Vagina (tissue), 2 donors: Measurements from ENCODE around the gene MRI1. TPM values are rescaled to one million over a fixed set of nuclear protein-coding genes. Genes with fewer than 3 reads are reported as not detected.

Experiments
- DNase-seq, 2 donors: peaks; one replicate each; pipeline ENCODE4 v3.0.0-alpha.2; 2017; ENCODE audit errors: extremely low spot score in 2 of 2
- H3K27ac ChIP-seq: fragments of 200-600 bp; sonication (generic); one replicate; pipeline ENCODE4 v1.5.1; 2019
- H3K27me3 ChIP-seq: fragments of 200-600 bp; sonication (generic); one replicate; pipeline ENCODE4 v1.5.1; 2019
- H3K36me3 ChIP-seq, 2 donors: fragments of 200-600 bp; sonication (generic); one replicate each; pipeline ENCODE4 v1.5.1; 2017 to 2019
- H3K4me1 ChIP-seq: fragments of 200-600 bp; sonication (generic); one replicate; pipeline ENCODE4 v1.5.1; 2019
- H3K4me3 ChIP-seq, 2 donors: fragments of 200-600 bp; sonication (generic); 1 replicate in 1 of 2; 2 replicates in 1 of 2; pipeline ENCODE4 v1.5.1; 2016 to 2019
- H3K9me3 ChIP-seq: fragments of 200-600 bp; sonication (generic); one replicate; pipeline ENCODE4 v1.5.1; 2019
- POLR2A ChIP-seq, 2 donors: fragments of 450-650 bp; IDR thresholded peaks; one replicate each; pipeline ENCODE4 v1.6.1; 2017; ENCODE audit warnings: antibody characterized with exemption in 2 of 2, mild to moderate bottlenecking in 2 of 2, moderate library complexity in 2 of 2
- POLR2AphosphoS5 ChIP-seq, 2 donors: sonication (generic); formaldehyde crosslinking; IDR thresholded peaks; one replicate each; pipeline ENCODE4 v1.9.0; 2017; ENCODE audit warnings: antibody characterized with exemption in 2 of 2, mild to moderate bottlenecking in 2 of 2, low read depth in 1 of 2; ENCODE audit not compliant: insufficient read depth in 1 of 2
- intact Hi-C: fragments of 100-400 bp; cut with DNase I; formaldehyde crosslinking; loops from one replicate; pipeline ENCODE4 v1.15.1; 2023
- total RNA-seq: library from RNA; depleted of rRNA; stranded (reverse); fragments of >200 nt; gene quantifications from one replicate; pipeline ENCODE4 v1.2.3, GENCODE V29; 2016
- TF ChIP-seq, protein P1 (sequence below), 3 experiments: fragments of 450-650 bp in 2 of 3; fragments of 200-600 bp in 1 of 3; sonication (generic) in 1 of 3; IDR thresholded peaks; one replicate each; pipeline ENCODE4 v1.5.1; 2017 to 2019; ENCODE audit warnings: antibody characterized with exemption in 3 of 3, mild to moderate bottlenecking in 2 of 3, moderate library complexity in 2 of 3

MRI1 gene
- total RNA-seq, 1 donor from 2014 or later, result 69.0 TPM

DNA sequence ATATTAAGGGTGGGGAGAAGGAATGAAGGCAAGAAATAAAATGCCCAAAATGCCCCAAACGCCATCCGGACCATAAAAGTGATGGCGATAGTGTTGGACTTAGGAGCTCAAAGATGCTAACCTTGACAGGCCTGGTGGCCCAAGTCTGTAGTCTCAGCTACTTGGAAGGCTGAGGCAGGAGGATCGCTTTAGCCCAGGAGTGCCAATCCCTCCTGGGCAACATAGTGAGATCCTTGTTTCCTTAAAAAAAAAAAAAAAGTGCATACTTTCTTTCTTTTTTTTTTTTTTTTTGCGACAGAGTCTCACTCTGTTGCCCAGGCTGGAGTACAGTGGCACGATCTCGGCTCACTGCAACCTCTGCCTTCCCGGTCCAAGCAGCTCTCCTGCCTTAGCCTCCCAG lies 32.0 kb upstream of the MRI1 start:
- Histone ChIP-seq H3K27ac (peak overlapping the region; percentile 98), H3K36me3 (peaks cover 0 to 4% of the 10 kb centered on the region in 2 donors), H3K4me3 (peak overlapping the region; percentile 51 to 59), H3K27me3 (no peaks in the 10 kb centered on the region), H3K9me3 (no peaks in the 10 kb centered on the region), H3K4me1 (peaks cover 17% of the 10 kb centered on the region)
- DNase-seq, result no peak
- TF ChIP-seq POLR2A (IDR thresholded peaks at IDR 0.05), result no peak
- TF ChIP-seq POLR2AphosphoS5 (IDR thresholded peaks at IDR 0.05; ENCODE audit: insufficient read depth in 1 of 2, low read depth in 1 of 2), result no peak
- TF ChIP-seq, protein P1, sequence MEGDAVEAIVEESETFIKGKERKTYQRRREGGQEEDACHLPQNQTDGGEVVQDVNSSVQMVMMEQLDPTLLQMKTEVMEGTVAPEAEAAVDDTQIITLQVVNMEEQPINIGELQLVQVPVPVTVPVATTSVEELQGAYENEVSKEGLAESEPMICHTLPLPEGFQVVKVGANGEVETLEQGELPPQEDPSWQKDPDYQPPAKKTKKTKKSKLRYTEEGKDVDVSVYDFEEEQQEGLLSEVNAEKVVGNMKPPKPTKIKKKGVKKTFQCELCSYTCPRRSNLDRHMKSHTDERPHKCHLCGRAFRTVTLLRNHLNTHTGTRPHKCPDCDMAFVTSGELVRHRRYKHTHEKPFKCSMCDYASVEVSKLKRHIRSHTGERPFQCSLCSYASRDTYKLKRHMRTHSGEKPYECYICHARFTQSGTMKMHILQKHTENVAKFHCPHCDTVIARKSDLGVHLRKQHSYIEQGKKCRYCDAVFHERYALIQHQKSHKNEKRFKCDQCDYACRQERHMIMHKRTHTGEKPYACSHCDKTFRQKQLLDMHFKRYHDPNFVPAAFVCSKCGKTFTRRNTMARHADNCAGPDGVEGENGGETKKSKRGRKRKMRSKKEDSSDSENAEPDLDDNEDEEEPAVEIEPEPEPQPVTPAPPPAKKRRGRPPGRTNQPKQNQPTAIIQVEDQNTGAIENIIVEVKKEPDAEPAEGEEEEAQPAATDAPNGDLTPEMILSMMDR (IDR thresholded peaks at IDR 0.05), result no peak
- intact Hi-C loops, result no loop called here

DNA sequence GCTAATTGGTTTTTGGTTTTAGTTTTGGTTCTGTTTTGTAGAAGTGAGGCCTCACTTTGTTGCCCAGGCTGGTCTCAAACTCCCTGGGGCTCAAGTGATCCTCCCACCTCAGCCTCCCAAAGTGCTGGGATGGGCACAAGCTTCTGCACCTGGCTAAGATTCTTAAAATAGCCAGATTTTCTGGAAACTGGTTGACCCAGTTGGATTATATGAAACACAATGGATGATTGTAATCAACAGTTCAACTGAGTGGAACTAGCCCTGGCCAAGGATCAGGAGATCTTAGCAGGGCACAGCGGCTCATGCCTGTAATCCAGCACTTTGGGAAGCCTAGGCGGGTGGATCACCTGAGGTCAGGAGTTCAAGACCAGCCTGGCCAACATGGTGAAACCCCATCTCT lies 29.6 kb upstream of the MRI1 start:
- Histone ChIP-seq H3K36me3 (peaks cover 0 to 4% of the 10 kb centered on the region in 2 donors), H3K27ac (no peak overlapping the region), H3K9me3 (no peaks in the 10 kb centered on the region), H3K4me3 (no peak overlapping the region), H3K27me3 (no peaks in the 10 kb centered on the region), H3K4me1 (peaks cover 17% of the 10 kb centered on the region)
- TF ChIP-seq POLR2A (IDR thresholded peaks at IDR 0.05), result no peak
- TF ChIP-seq, protein P1 (IDR thresholded peaks at IDR 0.05), result no peak
- TF ChIP-seq POLR2AphosphoS5 (IDR thresholded peaks at IDR 0.05; ENCODE audit: insufficient read depth in 1 of 2, low read depth in 1 of 2), result no peak
- no peak for DNase-seq
- intact Hi-C loops, result no loop called here

- H3K36me3 ChIP-seq, result peaks cover 0 to 4% of the 10 kb centered on the region in 2 donors
- H3K9me3 ChIP-seq, result no peaks in the 10 kb centered on the region
- H3K4me1 ChIP-seq, result no peaks in the 10 kb centered on the region
- H3K27ac ChIP-seq, result no peak overlapping the region
- intact Hi-C loops, result no loop called here
- TF ChIP-seq, protein P1 (IDR thresholded peaks at IDR 0.05), result no peak
- TF ChIP-seq POLR2AphosphoS5 (IDR thresholded peaks at IDR 0.05; ENCODE audit: insufficient read depth in 1 of 2, low read depth in 1 of 2), result no peak
- no peak for TF ChIP-seq POLR2A (IDR thresholded peaks at IDR 0.05)
- no peak overlapping the region for H3K4me3 ChIP-seq
- no peak for DNase-seq
- H3K27me3 ChIP-seq, result no peaks in the 10 kb centered on the region
These were observed 26.2 kb upstream of the MRI1 start for GRCh38 chr19:13738073-13738472.

DNA sequence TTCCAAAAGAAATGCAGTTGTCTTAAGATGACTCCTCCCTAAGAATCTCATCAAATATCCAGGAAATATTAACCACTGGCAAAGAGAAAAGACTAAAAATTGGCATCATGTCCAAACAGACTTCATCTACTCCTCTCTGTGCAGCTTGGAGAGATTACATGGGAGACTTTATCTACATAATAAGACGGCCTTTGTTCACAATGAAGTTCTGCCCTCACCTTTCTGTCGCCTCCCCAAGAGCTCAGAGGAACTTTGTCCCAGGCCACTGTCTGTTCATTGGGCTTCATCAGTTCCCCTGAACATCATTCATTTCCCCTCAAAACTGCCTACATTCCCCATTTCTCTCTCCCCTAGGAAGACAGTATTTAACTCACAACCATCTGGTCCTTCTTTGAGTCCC lies 22.4 kb upstream of the MRI1 start:
- H3K4me1 ChIP-seq, result no peaks in the 10 kb centered on the region
- H3K27ac ChIP-seq, result no peak overlapping the region
- H3K36me3 ChIP-seq, result no peaks in the 10 kb centered on the region
- intact Hi-C loops, result no loop called here
- no peak for DNase-seq
- H3K9me3 ChIP-seq, result no peaks in the 10 kb centered on the region
- H3K27me3 ChIP-seq, result no peaks in the 10 kb centered on the region
- TF ChIP-seq POLR2AphosphoS5 (IDR thresholded peaks at IDR 0.05; ENCODE audit: insufficient read depth in 1 of 2, low read depth in 1 of 2) (no peak), POLR2A (IDR thresholded peaks at IDR 0.05) (no peak)
- TF ChIP-seq, protein P1 (IDR thresholded peaks at IDR 0.05), result no peak
- no peak overlapping the region for H3K4me3 ChIP-seq

DNA sequence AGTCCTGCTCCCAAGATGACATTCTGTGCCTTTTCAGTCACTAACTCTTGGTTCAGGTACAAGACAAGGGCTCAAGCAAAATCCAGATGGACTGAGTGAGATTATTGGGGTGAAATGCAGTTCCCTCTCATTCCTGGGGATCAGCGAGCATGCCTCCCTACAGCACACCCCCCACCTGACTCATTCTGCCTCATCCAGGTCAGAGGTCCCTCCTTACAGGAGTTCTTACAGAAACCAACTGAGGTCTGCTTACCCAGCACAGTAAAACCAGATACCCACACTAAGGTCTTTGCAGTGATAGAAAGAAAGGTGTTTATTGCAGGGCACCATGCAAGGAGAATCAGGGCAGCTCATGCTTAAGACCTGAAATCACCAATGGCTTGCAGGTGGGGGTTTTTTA lies 21.6 kb upstream of the MRI1 start:
- Histone ChIP-seq H3K27ac (no peak overlapping the region), H3K4me3 (no peak overlapping the region), H3K27me3 (no peaks in the 10 kb centered on the region), H3K9me3 (no peaks in the 10 kb centered on the region), H3K4me1 (no peaks in the 10 kb centered on the region), H3K36me3 (no peaks in the 10 kb centered on the region)
- no peak for DNase-seq
- TF ChIP-seq POLR2AphosphoS5 (IDR thresholded peaks at IDR 0.05; ENCODE audit: insufficient read depth in 1 of 2, low read depth in 1 of 2) (no peak), POLR2A (IDR thresholded peaks at IDR 0.05) (no peak)
- TF ChIP-seq, protein P1 (IDR thresholded peaks at IDR 0.05), result no peak
- intact Hi-C loops, result no loop called here
